Heart left ventricle (tissue), 13 donors: ENCODE results near the gene CLN6.

Experiments
- POLR2A ChIP-seq, 2 donors: fragments of 450-650 bp; IDR thresholded peaks; one replicate each; pipeline ENCODE4 v1.6.1; 2017; ENCODE audit warnings: antibody characterized with exemption in 2 of 2, mild to moderate bottlenecking in 2 of 2, moderate library complexity in 2 of 2
- TF ChIP-seq, protein P1 (sequence below), 12 donors: fragments of 200-600 bp; sonication (generic) in 4 of 12; IDR thresholded peaks; one replicate each; pipeline versions ENCODE4 v1.5.0 to v1.8.0; 2018 to 2022; ENCODE audit warnings: antibody characterized with exemption in 12 of 12, mild to moderate bottlenecking in 5 of 12
- donor health status: ischemic (EF 13 %, LVEDD 7.1; RV severe dilation, severe dysfunction).
- donor health status: DM: no; HTN: yes; CAD: no.
- donor health status: DM: no; HTN: no; CAD: no.
- donor health status: ischemic (EF 25% LVEDD 6.9; RV normal size, moderate dysfunction).
- donor health status: ischemic (EF 25% LVEDD 5.7; RV mildly dilated, moderate dysfunction).
- donor health status: ischemic (EF 35%, LVEDD 5.7; RV mildly dilated, moderate dysfunction).
- donor health status: nonischemic (EF 11% LVEDD 7.7; RV severe dilation, severe dysfunction).
- donor health status: DM: yes; HTN: yes; CAD: no.
- donor health status: PGD.
- donor health status: ischemic (EF 29% LVEDD 5.4; RV normal size, mild dysfunction).
- donor health status: nonischemic (EF 23%, LVEDD 6.1; RV moderate dilation, normal function).

- TF ChIP-seq, protein P1, sequence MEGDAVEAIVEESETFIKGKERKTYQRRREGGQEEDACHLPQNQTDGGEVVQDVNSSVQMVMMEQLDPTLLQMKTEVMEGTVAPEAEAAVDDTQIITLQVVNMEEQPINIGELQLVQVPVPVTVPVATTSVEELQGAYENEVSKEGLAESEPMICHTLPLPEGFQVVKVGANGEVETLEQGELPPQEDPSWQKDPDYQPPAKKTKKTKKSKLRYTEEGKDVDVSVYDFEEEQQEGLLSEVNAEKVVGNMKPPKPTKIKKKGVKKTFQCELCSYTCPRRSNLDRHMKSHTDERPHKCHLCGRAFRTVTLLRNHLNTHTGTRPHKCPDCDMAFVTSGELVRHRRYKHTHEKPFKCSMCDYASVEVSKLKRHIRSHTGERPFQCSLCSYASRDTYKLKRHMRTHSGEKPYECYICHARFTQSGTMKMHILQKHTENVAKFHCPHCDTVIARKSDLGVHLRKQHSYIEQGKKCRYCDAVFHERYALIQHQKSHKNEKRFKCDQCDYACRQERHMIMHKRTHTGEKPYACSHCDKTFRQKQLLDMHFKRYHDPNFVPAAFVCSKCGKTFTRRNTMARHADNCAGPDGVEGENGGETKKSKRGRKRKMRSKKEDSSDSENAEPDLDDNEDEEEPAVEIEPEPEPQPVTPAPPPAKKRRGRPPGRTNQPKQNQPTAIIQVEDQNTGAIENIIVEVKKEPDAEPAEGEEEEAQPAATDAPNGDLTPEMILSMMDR (IDR thresholded peaks at IDR 0.05) = no peak
- no peak for TF ChIP-seq POLR2A (IDR thresholded peaks at IDR 0.05)
Measured at GRCh38 chr15:68223171-68223570, 6.4 kb downstream of the CLN6 start.
